Measurements from ENCODE around the gene RNPS1. TPM values are rescaled to one million over a fixed set of nuclear protein-coding genes. Genes with fewer than 3 reads are reported as not detected.

Gene RNPS1
- total and polyA plus RNA-seq, 2 donors (not counting 3 experiments of a cell fraction or from before 2014, with no cell fraction given), result 206 to 209 TPM

DNA sequence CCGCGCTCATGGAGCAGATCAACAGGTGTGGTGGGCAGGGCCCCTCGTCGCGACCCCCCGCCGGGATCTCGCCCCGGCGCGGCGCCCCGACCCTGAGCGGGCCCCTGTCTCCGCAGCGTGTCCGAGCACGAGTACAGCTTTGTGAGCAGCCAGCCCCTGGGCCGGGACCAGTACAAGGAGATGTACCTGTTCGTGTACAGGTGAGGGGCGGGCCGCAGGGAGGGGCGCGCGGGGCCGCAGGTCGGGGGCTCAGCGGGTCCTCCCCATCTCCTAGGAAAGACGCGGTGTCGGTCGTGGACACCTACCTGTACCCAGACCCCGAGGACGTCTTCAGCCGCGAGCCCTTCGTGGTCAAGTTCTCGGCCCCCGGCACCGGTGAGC is 30.8 kb downstream of the RNPS1 start:
- H3K4me1 ChIP-seq (ENCODE audit: control insufficient read depth, extremely low read depth, insufficient read depth, low read length), result peaks cover 10% of the 10 kb centered on the region
- no peaks in the 10 kb centered on the region for H3K9me3 ChIP-seq (replicated peaks; ENCODE audit: control insufficient read depth, insufficient read depth, low read length)
- H3K4me2 ChIP-seq (ENCODE audit: insufficient read depth, low read length), result no peak overlapping the region
- intact Hi-C loops (cut with micrococcal nuclease), result no loop called here
- no peak overlapping the region for H3K27ac ChIP-seq (ENCODE audit: insufficient read depth, low read depth, low read length)
- H3K4me3 ChIP-seq (replicated peaks in 1 of 3; ENCODE audit: insufficient read depth in 1 of 3, low read depth in 1 of 3, low read length in 3 of 3), result peak overlapping the region in 1 of 3 experiments; percentile 6
- no peak for TF ChIP-seq POLR2AphosphoS5 (IDR thresholded peaks at IDR 0.05; ENCODE audit: insufficient read depth, low read depth, low read length)
- TF ChIP-seq, protein P1, sequence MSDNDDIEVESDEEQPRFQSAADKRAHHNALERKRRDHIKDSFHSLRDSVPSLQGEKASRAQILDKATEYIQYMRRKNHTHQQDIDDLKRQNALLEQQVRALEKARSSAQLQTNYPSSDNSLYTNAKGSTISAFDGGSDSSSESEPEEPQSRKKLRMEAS (IDR thresholded peaks at IDR 0.05; ENCODE audit: insufficient read depth, insufficient read length), result no peak
- TF ChIP-seq GATA2 (IDR thresholded peaks at IDR 0.05; ENCODE audit: insufficient read depth, insufficient read length, low read depth, low read length), result no peak
- TF ChIP-seq, protein P2, sequence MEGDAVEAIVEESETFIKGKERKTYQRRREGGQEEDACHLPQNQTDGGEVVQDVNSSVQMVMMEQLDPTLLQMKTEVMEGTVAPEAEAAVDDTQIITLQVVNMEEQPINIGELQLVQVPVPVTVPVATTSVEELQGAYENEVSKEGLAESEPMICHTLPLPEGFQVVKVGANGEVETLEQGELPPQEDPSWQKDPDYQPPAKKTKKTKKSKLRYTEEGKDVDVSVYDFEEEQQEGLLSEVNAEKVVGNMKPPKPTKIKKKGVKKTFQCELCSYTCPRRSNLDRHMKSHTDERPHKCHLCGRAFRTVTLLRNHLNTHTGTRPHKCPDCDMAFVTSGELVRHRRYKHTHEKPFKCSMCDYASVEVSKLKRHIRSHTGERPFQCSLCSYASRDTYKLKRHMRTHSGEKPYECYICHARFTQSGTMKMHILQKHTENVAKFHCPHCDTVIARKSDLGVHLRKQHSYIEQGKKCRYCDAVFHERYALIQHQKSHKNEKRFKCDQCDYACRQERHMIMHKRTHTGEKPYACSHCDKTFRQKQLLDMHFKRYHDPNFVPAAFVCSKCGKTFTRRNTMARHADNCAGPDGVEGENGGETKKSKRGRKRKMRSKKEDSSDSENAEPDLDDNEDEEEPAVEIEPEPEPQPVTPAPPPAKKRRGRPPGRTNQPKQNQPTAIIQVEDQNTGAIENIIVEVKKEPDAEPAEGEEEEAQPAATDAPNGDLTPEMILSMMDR (IDR thresholded peaks at IDR 0.05; ENCODE audit: extremely low read depth in 1 of 2, insufficient read depth in 1 of 2, low read depth in 1 of 2, low read length in 2 of 2), result no peak
- TF ChIP-seq EZH2 (IDR thresholded peaks at IDR 0.05; ENCODE audit: borderline replicate concordance, low read depth, low read length, severe bottlenecking), result peak; percentile 84
- no peak for TF ChIP-seq FOS (IDR thresholded peaks at IDR 0.05; ENCODE audit: borderline replicate concordance, insufficient read depth, low read length)
- TF ChIP-seq JUN (IDR thresholded peaks at IDR 0.05; ENCODE audit: borderline replicate concordance, insufficient read depth, insufficient read length, low read depth), result no peak
- H3K9ac ChIP-seq (replicated peaks; ENCODE audit: extremely low read depth, insufficient read depth, low read length), result no peak overlapping the region
- peaks cover 5 to 28% of the 10 kb centered on the region in 2 experiments for H3K36me3 ChIP-seq (ENCODE audit: control insufficient read depth in 2 of 2, extremely low read depth in 1 of 2, insufficient read depth in 2 of 2, low read length in 2 of 2)
- ChIA-PET POLR2A (no interaction called here), CTCF (interaction anchor here (0.9 to 2.4 kb wide), 2 partner anchors 15 to 265 kb away, joined by 3 to 11 read pairs; partner anchors contain the start of gene ECI1)
- DNase-seq (ENCODE audit: low read depth, low spot score), result no peak
- H4K20me1 ChIP-seq (replicated peaks; ENCODE audit: control insufficient read depth, extremely low read depth, insufficient read depth, low read length), result no peaks in the 10 kb centered on the region
- H3K27me3 ChIP-seq (ENCODE audit: control insufficient read depth in 2 of 2, insufficient read depth in 2 of 2, low read length in 2 of 2), result peaks cover 5 to 18% of the 10 kb centered on the region in 2 experiments
- dilution Hi-C loops (cut with MboI; ENCODE audit: extremely low pct_ligation_motif_present, low sequenced_read_pairs), result no loop called here
- BruUV-seq (replicated peaks), result no TSS peak
- no peaks in the 10 kb centered on the region for H3K79me2 ChIP-seq (ENCODE audit: control insufficient read depth, insufficient read depth, low read length)
- FAIRE-seq, result no peak
- H2AFZ ChIP-seq (ENCODE audit: low read depth, low read length), result no peak overlapping the region
- no peaks in the 10 kb centered on the region for H3K9me1 ChIP-seq (replicated peaks; ENCODE audit: control insufficient read depth, extremely low read depth, insufficient read depth, low read length)

Measured in endothelial cell of umbilical vein (primary cell).